SK-N-SH treated with all-trans-retinoic acid at 6 μM for 48 hours (cell line): ENCODE results near the gene POLR2H.

ENCODE experiments used
- ATAC-seq: fragments of 200-7000 bp; cut with Tn5 transposase; 3 replicates; pipeline ENCODE4 v1.9.1; 2020; ENCODE audit warnings: mild to moderate bottlenecking, moderate library complexity
- ARNTL ChIP-seq: fragments of 450-650 bp; formaldehyde crosslinking; IDR thresholded peaks from 2 replicates; pipeline ENCODE4 v1.5.0; 2020; ENCODE audit warnings: low read depth, mild to moderate bottlenecking, moderate library complexity, borderline replicate concordance
- BACH2 ChIP-seq: fragments of 250-450 bp; sonication (Bioruptor Pico); IDR thresholded peaks from 2 replicates; pipeline ENCODE4 v1.9.0; 2021; ENCODE audit warnings: mild to moderate bottlenecking, borderline replicate concordance
- CSDC2 ChIP-seq: fragments of 250-450 bp; sonication (Bioruptor Pico); IDR thresholded peaks from 2 replicates; pipeline ENCODE4 v1.5.0; 2020; ENCODE audit warnings: mild to moderate bottlenecking, moderate library complexity
- ESRRG ChIP-seq: fragments of 250-450 bp; sonication (Bioruptor Pico); IDR thresholded peaks from 2 replicates; pipeline ENCODE4 v1.6.1; 2021; ENCODE audit warnings: mild to moderate bottlenecking
- GLIS3 ChIP-seq: fragments of 250-450 bp; sonication (Bioruptor Pico); IDR thresholded peaks from 2 replicates; pipeline ENCODE4 v1.5.0; 2020; ENCODE audit warnings: mild to moderate bottlenecking, moderate library complexity
- ISL1 ChIP-seq: fragments of 250-450 bp; sonication (Bioruptor Pico); IDR thresholded peaks from 2 replicates; pipeline ENCODE4 v2.1.2; 2022; ENCODE audit warnings: mild to moderate bottlenecking, moderate library complexity
- OSR1 ChIP-seq: fragments of 250-450 bp; sonication (Bioruptor Pico); IDR thresholded peaks from 2 replicates; pipeline ENCODE4 v1.8.0; 2022; ENCODE audit warnings: moderate library complexity, mild to moderate bottlenecking, inconsistent platforms
- PPARA ChIP-seq: fragments of 250-450 bp; sonication (Bioruptor Pico); IDR thresholded peaks from 2 replicates; pipeline ENCODE4 v1.5.0; 2020; ENCODE audit warnings: mild to moderate bottlenecking, borderline replicate concordance
- RARB ChIP-seq: fragments of 250-450 bp; sonication (Bioruptor Pico); IDR thresholded peaks from 2 replicates; pipeline ENCODE4 v1.8.0; 2021; ENCODE audit warnings: mild to moderate bottlenecking, moderate library complexity
- SNAI2 ChIP-seq: fragments of 250-450 bp; sonication (Bioruptor Pico); IDR thresholded peaks from 2 replicates; pipeline ENCODE4 v1.5.0; 2020; ENCODE audit warnings: mild to moderate bottlenecking, moderate library complexity
- TCF4 ChIP-seq: fragments of 250-450 bp; sonication (Bioruptor Pico); IDR thresholded peaks from 2 replicates; pipeline ENCODE4 v1.8.0; 2021; ENCODE audit warnings: mild to moderate bottlenecking, moderate library complexity, borderline replicate concordance
- TOX ChIP-seq: fragments of 250-450 bp; sonication (Bioruptor Pico); IDR thresholded peaks from 2 replicates; pipeline ENCODE4 v1.8.0; 2021; ENCODE audit warnings: mild to moderate bottlenecking, moderate library complexity, borderline replicate concordance
- ZC3H10 ChIP-seq: fragments of 250-450 bp; sonication (Bioruptor Pico); IDR thresholded peaks from 2 replicates; pipeline ENCODE4 v1.5.1; 2021; ENCODE audit warnings: mild to moderate bottlenecking, moderate library complexity
- ZFP3 ChIP-seq: fragments of 250-450 bp; sonication (Bioruptor Pico); IDR thresholded peaks from 2 replicates; pipeline ENCODE4 v1.5.0; 2020; ENCODE audit warnings: mild to moderate bottlenecking, moderate library complexity
- ZFP30 ChIP-seq: fragments of 450-650 bp; formaldehyde crosslinking; IDR thresholded peaks from 2 replicates; pipeline ENCODE4 v1.5.0; 2022; ENCODE audit warnings: mild to moderate bottlenecking, moderate library complexity
- ZNF565 ChIP-seq: fragments of 450-650 bp; formaldehyde crosslinking; conservative IDR thresholded peaks from 2 replicates; pipeline ENCODE4 v1.5.0; 2020; ENCODE audit warnings: low read depth, mild to moderate bottlenecking, moderate library complexity
- ZNF70 ChIP-seq: fragments of 450-650 bp; formaldehyde crosslinking; IDR thresholded peaks from 2 replicates; pipeline ENCODE4 v1.5.0; 2020; ENCODE audit warnings: mild to moderate bottlenecking, moderate library complexity
- ZNF8 ChIP-seq: fragments of 450-650 bp; formaldehyde crosslinking; IDR thresholded peaks from 2 replicates; pipeline ENCODE4 v1.5.0; 2020; ENCODE audit warnings: mild to moderate bottlenecking, moderate library complexity
- TF ChIP-seq, protein P1 (sequence below): fragments of 250-450 bp; sonication (Bioruptor Pico); IDR thresholded peaks from 2 replicates; pipeline ENCODE4 v1.5.1; 2020; ENCODE audit warnings: low read depth, mild to moderate bottlenecking, moderate library complexity
- TF ChIP-seq, protein P2 (sequence below): fragments of 250-450 bp; sonication (Bioruptor Pico); IDR thresholded peaks from 2 replicates; pipeline ENCODE4 v1.5.0; 2020; ENCODE audit warnings: mild to moderate bottlenecking, moderate library complexity
- TF ChIP-seq, protein P3 (sequence below): fragments of 250-450 bp; sonication (Bioruptor Pico); IDR thresholded peaks from 2 replicates; pipeline ENCODE4 v1.8.0; 2020; ENCODE audit warnings: mild to moderate bottlenecking, moderate library complexity, borderline replicate concordance
- TF ChIP-seq, protein P4 (sequence below): fragments of 250-450 bp; sonication (Bioruptor Pico); IDR thresholded peaks from 2 replicates; pipeline ENCODE4 v1.8.0; 2021; ENCODE audit warnings: low read depth, mild to moderate bottlenecking, moderate library complexity, borderline replicate concordance
- TF ChIP-seq, protein P5 (sequence below): fragments of 250-450 bp; sonication (Bioruptor Pico); IDR thresholded peaks from 2 replicates; pipeline ENCODE4 v1.5.1; 2021; ENCODE audit warnings: mild to moderate bottlenecking, moderate library complexity

The POLR2H gene

DNA sequence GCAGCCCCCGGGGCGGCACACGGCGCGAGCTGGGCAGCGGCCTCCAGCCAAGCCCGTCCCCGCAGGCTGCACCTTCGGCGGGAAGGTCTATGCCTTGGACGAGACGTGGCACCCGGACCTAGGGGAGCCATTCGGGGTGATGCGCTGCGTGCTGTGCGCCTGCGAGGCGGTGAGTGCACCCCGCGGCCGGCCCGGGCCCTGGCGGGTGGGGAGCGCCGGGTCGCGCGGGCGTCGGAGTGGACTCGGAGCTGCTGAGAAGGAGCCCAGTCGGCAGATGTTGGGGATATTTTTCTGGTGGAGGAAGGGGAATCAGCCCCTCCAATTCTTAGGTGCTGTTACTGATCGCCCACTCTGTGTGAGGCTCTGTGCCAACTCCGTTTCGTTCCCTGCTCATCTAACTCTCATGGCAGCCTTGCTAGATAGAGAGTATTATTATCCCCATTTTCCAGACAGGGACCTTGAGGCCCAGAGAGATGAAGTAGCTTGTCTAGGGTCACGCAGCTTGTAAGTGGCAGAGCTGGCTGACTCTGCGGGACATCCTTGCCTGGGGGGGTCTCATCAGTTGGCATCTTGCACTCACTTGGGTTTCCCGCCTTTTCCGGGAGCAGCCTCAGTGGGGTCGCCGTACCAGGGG, 19.2 kb downstream of the POLR2H start:
- TF ChIP-seq ZC3H10 (CRISPR knock-in tag), result no peak
- no peak for TF ChIP-seq ZNF8
- no peak for TF ChIP-seq OSR1 (CRISPR knock-in tag)
- TF ChIP-seq SNAI2 (CRISPR knock-in tag), result no peak
- TF ChIP-seq, protein P1, sequence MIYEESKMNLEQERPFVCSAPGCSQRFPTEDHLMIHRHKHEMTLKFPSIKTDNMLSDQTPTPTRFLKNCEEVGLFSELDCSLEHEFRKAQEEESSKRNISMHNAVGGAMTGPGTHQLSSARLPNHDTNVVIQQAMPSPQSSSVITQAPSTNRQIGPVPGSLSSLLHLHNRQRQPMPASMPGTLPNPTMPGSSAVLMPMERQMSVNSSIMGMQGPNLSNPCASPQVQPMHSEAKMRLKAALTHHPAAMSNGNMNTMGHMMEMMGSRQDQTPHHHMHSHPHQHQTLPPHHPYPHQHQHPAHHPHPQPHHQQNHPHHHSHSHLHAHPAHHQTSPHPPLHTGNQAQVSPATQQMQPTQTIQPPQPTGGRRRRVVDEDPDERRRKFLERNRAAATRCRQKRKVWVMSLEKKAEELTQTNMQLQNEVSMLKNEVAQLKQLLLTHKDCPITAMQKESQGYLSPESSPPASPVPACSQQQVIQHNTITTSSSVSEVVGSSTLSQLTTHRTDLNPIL (CRISPR knock-in tag), result no peak
- TF ChIP-seq, protein P2, sequence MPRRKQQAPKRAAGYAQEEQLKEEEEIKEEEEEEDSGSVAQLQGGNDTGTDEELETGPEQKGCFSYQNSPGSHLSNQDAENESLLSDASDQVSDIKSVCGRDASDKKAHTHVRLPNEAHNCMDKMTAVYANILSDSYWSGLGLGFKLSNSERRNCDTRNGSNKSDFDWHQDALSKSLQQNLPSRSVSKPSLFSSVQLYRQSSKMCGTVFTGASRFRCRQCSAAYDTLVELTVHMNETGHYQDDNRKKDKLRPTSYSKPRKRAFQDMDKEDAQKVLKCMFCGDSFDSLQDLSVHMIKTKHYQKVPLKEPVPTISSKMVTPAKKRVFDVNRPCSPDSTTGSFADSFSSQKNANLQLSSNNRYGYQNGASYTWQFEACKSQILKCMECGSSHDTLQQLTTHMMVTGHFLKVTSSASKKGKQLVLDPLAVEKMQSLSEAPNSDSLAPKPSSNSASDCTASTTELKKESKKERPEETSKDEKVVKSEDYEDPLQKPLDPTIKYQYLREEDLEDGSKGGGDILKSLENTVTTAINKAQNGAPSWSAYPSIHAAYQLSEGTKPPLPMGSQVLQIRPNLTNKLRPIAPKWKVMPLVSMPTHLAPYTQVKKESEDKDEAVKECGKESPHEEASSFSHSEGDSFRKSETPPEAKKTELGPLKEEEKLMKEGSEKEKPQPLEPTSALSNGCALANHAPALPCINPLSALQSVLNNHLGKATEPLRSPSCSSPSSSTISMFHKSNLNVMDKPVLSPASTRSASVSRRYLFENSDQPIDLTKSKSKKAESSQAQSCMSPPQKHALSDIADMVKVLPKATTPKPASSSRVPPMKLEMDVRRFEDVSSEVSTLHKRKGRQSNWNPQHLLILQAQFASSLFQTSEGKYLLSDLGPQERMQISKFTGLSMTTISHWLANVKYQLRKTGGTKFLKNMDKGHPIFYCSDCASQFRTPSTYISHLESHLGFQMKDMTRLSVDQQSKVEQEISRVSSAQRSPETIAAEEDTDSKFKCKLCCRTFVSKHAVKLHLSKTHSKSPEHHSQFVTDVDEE (CRISPR knock-in tag), result no peak
- TF ChIP-seq, protein P3, sequence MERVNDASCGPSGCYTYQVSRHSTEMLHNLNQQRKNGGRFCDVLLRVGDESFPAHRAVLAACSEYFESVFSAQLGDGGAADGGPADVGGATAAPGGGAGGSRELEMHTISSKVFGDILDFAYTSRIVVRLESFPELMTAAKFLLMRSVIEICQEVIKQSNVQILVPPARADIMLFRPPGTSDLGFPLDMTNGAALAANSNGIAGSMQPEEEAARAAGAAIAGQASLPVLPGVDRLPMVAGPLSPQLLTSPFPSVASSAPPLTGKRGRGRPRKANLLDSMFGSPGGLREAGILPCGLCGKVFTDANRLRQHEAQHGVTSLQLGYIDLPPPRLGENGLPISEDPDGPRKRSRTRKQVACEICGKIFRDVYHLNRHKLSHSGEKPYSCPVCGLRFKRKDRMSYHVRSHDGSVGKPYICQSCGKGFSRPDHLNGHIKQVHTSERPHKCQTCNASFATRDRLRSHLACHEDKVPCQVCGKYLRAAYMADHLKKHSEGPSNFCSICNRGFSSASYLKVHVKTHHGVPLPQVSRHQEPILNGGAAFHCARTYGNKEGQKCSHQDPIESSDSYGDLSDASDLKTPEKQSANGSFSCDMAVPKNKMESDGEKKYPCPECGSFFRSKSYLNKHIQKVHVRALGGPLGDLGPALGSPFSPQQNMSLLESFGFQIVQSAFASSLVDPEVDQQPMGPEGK (CRISPR knock-in tag), result no peak
- TF ChIP-seq RARB (CRISPR knock-in tag), result no peak
- TF ChIP-seq CSDC2 (CRISPR knock-in tag), result no peak
- TF ChIP-seq, protein P4, sequence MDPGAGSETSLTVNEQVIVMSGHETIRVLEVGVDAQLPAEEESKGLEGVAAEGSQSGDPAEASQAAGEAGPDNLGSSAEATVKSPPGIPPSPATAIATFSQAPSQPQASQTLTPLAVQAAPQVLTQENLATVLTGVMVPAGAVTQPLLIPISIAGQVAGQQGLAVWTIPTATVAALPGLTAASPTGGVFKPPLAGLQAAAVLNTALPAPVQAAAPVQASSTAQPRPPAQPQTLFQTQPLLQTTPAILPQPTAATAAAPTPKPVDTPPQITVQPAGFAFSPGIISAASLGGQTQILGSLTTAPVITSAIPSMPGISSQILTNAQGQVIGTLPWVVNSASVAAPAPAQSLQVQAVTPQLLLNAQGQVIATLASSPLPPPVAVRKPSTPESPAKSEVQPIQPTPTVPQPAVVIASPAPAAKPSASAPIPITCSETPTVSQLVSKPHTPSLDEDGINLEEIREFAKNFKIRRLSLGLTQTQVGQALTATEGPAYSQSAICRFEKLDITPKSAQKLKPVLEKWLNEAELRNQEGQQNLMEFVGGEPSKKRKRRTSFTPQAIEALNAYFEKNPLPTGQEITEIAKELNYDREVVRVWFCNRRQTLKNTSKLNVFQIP (CRISPR knock-in tag), result no peak
- no peak for TF ChIP-seq ZNF565 (CRISPR knock-in tag)
- TF ChIP-seq GLIS3 (CRISPR knock-in tag), result no peak
- no peak for TF ChIP-seq ZFP30 (CRISPR knock-in tag)
- TF ChIP-seq ZFP3, result no peak
- no peak for TF ChIP-seq ISL1 (CRISPR knock-in tag)
- no peak for TF ChIP-seq ESRRG (CRISPR knock-in tag)
- TF ChIP-seq BACH2 (CRISPR knock-in tag), result no peak
- no peak for TF ChIP-seq PPARA (CRISPR knock-in tag)
- no peak for TF ChIP-seq ARNTL (CRISPR knock-in tag)
- TF ChIP-seq, all 23 proteins: peak for 0
- peak; percentile 7; the same call in 2 of the 3 replicates for ATAC-seq

DNA sequence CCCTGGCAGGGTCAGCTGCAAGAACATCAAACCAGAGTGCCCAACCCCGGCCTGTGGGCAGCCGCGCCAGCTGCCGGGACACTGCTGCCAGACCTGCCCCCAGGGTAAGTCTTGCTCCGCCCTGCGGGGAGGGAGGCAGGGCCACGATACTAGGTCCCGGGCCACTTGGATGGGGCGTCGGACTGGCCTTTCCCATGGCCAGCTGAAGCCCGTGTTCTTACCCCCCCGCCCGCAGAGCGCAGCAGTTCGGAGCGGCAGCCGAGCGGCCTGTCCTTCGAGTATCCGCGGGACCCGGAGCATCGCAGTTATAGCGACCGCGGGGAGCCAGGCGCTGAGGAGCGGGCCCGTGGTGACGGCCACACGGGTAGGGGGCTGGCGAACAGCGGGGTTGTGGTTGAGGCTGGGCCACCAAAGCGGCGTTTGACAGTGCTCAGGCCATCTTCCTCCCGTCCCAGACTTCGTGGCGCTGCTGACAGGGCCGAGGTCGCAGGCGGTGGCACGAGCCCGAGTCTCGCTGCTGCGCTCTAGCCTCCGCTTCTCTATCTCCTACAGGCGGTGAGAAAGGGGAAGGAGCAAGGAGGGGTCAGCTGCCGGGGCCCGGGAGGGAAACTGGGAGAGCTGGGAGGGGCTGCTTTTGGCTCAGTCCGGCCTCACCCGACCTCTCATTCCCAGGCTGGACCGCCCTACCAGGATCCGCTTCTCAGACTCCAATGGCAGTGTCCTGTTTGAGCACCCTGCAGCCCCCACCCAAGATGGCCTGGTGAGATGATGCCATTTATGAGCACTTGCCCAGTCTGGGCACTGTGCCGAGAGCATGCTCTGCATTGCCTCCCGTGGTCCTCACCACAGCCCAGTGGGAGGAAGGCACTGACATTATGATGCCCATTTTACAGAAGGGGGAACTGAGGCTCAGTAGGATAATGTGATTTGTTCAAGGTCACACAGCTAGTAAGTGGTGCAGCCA, 20.0 kb downstream of the POLR2H start:
- ATAC-seq, result no peak
- no peak for TF ChIP-seq GLIS3 (CRISPR knock-in tag)
- TF ChIP-seq CSDC2 (CRISPR knock-in tag), result no peak
- no peak for TF ChIP-seq ZC3H10 (CRISPR knock-in tag)
- no peak for TF ChIP-seq OSR1 (CRISPR knock-in tag)
- TF ChIP-seq, protein P4 (CRISPR knock-in tag), result no peak
- TF ChIP-seq, protein P5, sequence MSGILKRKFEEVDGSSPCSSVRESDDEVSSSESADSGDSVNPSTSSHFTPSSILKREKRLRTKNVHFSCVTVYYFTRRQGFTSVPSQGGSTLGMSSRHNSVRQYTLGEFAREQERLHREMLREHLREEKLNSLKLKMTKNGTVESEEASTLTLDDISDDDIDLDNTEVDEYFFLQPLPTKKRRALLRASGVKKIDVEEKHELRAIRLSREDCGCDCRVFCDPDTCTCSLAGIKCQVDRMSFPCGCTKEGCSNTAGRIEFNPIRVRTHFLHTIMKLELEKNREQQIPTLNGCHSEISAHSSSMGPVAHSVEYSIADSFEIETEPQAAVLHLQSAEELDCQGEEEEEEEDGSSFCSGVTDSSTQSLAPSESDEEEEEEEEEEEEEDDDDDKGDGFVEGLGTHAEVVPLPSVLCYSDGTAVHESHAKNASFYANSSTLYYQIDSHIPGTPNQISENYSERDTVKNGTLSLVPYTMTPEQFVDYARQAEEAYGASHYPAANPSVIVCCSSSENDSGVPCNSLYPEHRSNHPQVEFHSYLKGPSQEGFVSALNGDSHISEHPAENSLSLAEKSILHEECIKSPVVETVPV (CRISPR knock-in tag), result no peak
- no peak for TF ChIP-seq ARNTL (CRISPR knock-in tag)
- no peak for TF ChIP-seq ZNF70 (CRISPR knock-in tag)
- TF ChIP-seq RARB (CRISPR knock-in tag), result no peak
- no peak for TF ChIP-seq ESRRG (CRISPR knock-in tag)
- no peak for TF ChIP-seq ZFP30 (CRISPR knock-in tag)
- no peak for TF ChIP-seq TCF4
- TF ChIP-seq ISL1 (CRISPR knock-in tag), result no peak
- no peak for TF ChIP-seq ZNF8
- TF ChIP-seq TOX (CRISPR knock-in tag), result no peak
- TF ChIP-seq, protein P2 (CRISPR knock-in tag), result no peak
- no peak for TF ChIP-seq PPARA (CRISPR knock-in tag)
